ENCODE results near the gene RNF2.

DNA sequence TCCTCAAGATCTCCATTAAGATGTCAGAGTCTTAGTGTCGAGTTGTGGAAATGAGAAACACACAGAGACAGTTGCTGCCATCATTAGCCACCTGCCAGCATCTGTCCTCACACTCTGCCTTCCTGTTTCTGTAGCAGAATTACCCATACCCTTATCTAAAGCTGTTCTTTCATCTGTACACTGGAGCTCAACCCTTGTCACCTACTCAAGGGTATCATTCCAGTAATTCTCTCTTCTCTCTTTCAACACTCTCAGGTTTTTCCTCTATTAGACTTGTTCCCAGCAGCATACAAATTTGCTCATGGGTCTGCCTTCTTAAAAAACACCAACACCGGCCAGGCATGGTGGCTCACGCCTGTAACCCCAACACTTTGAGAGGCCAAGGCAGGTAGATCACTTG, 27.4 kb upstream of the RNF2 start:
- TF ChIP-seq, protein P1, sequence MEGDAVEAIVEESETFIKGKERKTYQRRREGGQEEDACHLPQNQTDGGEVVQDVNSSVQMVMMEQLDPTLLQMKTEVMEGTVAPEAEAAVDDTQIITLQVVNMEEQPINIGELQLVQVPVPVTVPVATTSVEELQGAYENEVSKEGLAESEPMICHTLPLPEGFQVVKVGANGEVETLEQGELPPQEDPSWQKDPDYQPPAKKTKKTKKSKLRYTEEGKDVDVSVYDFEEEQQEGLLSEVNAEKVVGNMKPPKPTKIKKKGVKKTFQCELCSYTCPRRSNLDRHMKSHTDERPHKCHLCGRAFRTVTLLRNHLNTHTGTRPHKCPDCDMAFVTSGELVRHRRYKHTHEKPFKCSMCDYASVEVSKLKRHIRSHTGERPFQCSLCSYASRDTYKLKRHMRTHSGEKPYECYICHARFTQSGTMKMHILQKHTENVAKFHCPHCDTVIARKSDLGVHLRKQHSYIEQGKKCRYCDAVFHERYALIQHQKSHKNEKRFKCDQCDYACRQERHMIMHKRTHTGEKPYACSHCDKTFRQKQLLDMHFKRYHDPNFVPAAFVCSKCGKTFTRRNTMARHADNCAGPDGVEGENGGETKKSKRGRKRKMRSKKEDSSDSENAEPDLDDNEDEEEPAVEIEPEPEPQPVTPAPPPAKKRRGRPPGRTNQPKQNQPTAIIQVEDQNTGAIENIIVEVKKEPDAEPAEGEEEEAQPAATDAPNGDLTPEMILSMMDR (IDR thresholded peaks at IDR 0.05) = no peak
- TF ChIP-seq POLR2A (IDR thresholded peaks at IDR 0.05) = no peak

Measured in esophagus squamous epithelium (tissue), 4 donors.